GM12878 (cell line): ENCODE data around the gene KLC4. TPM values are rescaled to one million over a fixed set of nuclear protein-coding genes. Genes with fewer than 3 reads are reported as not detected.

ENCODE experiments used
- ATAC-seq: fragments of 200-7000 bp; cut with Tn5 transposase; 3 replicates; pipeline ENCODE4 v1.9.1; 2020; ENCODE audit warnings: mild to moderate bottlenecking, moderate library complexity
- BruUV-seq: library from RNA; stranded (reverse); fragments of 400-500 nt; replicated peaks from 2 replicates; lab custom pipeline; 2021; lab: Mats Ljungman, UMichigan
- CTCF ChIA-PET: fragments of 300-600 bp; sonication (Branson Sonifier 250); formaldehyde crosslinking; extraction: SDS; loops from one replicate; lab custom pipeline; 2021; ENCODE audit warnings: inconsistent platforms; lab: Yijun Ruan, JAX
- POLR2A ChIA-PET: fragments of 350-600 bp; formaldehyde crosslinking; extraction: SDS; loops from one replicate; lab custom pipeline; 2021; ENCODE audit warnings: inconsistent platforms; lab: Charles Lee
- RAD21 ChIA-PET: fragments of 300-600 bp; sonication (Branson Sonifier 250); formaldehyde crosslinking; loops from one replicate; lab custom pipeline; 2023; ENCODE audit warnings: antibody characterized with exemption; ENCODE audit not compliant: unreplicated experiment; lab: Charles Lee
- SMC1A ChIA-PET: fragments of 300-600 bp; sonication (Branson Sonifier 250); formaldehyde crosslinking; loops from one replicate; lab custom pipeline; 2023; ENCODE audit not compliant: unreplicated experiment, uncharacterized antibody; lab: Charles Lee
- DNase-seq: peaks from one replicate; pipeline ENCODE4 v3.0.0-alpha.2; 2011; ENCODE audit warnings: low read depth, low spot score
- FAIRE-seq: peaks from 3 replicates; lab custom pipeline; 2011; peaks lifted over from hg19 to GRCh38; lab: Jason Lieb, UNC
- H2AFZ ChIP-seq: 2 replicates; pipeline ENCODE4 v1.6.0; 2011; ENCODE audit warnings: low read depth, low read length, control low read depth; ENCODE audit not compliant: control insufficient read depth
- H3K27ac ChIP-seq: 2 replicates; pipeline ENCODE4 v1.5.1; 2011; ENCODE audit warnings: control low read depth; ENCODE audit not compliant: control insufficient read depth, insufficient read depth
- H3K27me3 ChIP-seq, 2 experiments: replicated peaks in 1 of 2; 2 replicates each; pipeline versions ENCODE4 v1.6.0 to v1.6.1; 2011; ENCODE audit warnings: low read length in 1 of 2; ENCODE audit not compliant: control insufficient read depth in 2 of 2, insufficient read depth in 2 of 2
- H3K36me3 ChIP-seq, 2 experiments: 2 replicates each; pipeline ENCODE4 v1.5.1; 2011; ENCODE audit warnings: low read length in 1 of 2; ENCODE audit not compliant: control insufficient read depth in 2 of 2, insufficient read depth in 2 of 2
- H3K4me1 ChIP-seq: 2 replicates; pipeline ENCODE4 v1.6.1; 2011; ENCODE audit warnings: mild to moderate bottlenecking, low read length, moderate library complexity, mixed read lengths; ENCODE audit not compliant: control insufficient read depth, insufficient read depth
- H3K4me2 ChIP-seq: 2 replicates; pipeline ENCODE4 v1.6.0; 2011; ENCODE audit warnings: control low read depth; ENCODE audit not compliant: control insufficient read depth, insufficient read depth
- H3K4me3 ChIP-seq: fragments of 200-600 bp; sonication (generic); 2 replicates; pipeline ENCODE4 v1.5.1; 2016
- H3K79me2 ChIP-seq: 2 replicates; pipeline ENCODE4 v1.6.0; 2011; ENCODE audit warnings: low read length; ENCODE audit not compliant: control insufficient read depth, insufficient read depth
- H3K9ac ChIP-seq: 2 replicates; pipeline ENCODE4 v1.8.0; 2011; ENCODE audit warnings: low read length, control low read depth, mixed read lengths; ENCODE audit not compliant: control insufficient read depth, insufficient read depth
- H3K9me3 ChIP-seq: replicated peaks from 3 replicates; pipeline ENCODE4 v1.5.1; 2011; ENCODE audit warnings: mild to moderate bottlenecking, low read length; ENCODE audit not compliant: control insufficient read depth, insufficient read depth
- H4K20me1 ChIP-seq: 2 replicates; pipeline ENCODE4 v1.6.0; 2011; ENCODE audit not compliant: control insufficient read depth, insufficient read depth
- BACH1 ChIP-seq: fragments of 450-650 bp; IDR thresholded peaks from 2 replicates; pipeline ENCODE4 v1.6.1; 2017; ENCODE audit warnings: mild to moderate bottlenecking, borderline replicate concordance
- ESRRA ChIP-seq: IDR thresholded peaks from 2 replicates; pipeline ENCODE4 v1.6.1; 2012; ENCODE audit warnings: mild to moderate bottlenecking, low read length, improper control_type of control experiment
- LARP7 ChIP-seq: fragments of 450-650 bp; IDR thresholded peaks from 2 replicates; pipeline ENCODE4 v1.6.1; 2017; ENCODE audit warnings: mild to moderate bottlenecking
- NFYB ChIP-seq: IDR thresholded peaks from 2 replicates; pipeline ENCODE4 v1.6.1; 2011; ENCODE audit warnings: low read depth, mild to moderate bottlenecking, low read length, improper control_type of control experiment, moderate library complexity; ENCODE audit not compliant: insufficient read depth
- PAX5 ChIP-seq: IDR thresholded peaks from 2 replicates; pipeline ENCODE4 v1.6.1; 2011; ENCODE audit warnings: low read depth, low read length, borderline replicate concordance
- RAD21 ChIP-seq: IDR thresholded peaks from 2 replicates; pipeline ENCODE4 v1.6.1; 2011; ENCODE audit warnings: mild to moderate bottlenecking, low read depth, low read length, moderate library complexity; ENCODE audit not compliant: insufficient read depth
- SMAD1 ChIP-seq: fragments of 450-650 bp; IDR thresholded peaks from 2 replicates; pipeline ENCODE4 v1.6.1; 2018; ENCODE audit warnings: mild to moderate bottlenecking, low read depth; ENCODE audit not compliant: partially characterized antibody
- TCF12 ChIP-seq: IDR thresholded peaks from 2 replicates; pipeline ENCODE4 v1.6.1; 2011; ENCODE audit warnings: low read depth, mild to moderate bottlenecking, low read length
- WGBS: methylation state at CpG from one replicate; pipeline ENCODE4 v1.1.6; 2016; ENCODE audit warnings: low lambda C conversion rate; ENCODE audit not compliant: insufficient replicate concordance, insufficient coverage; ENCODE audit errors: missing lambda C conversion rate; 5-methylcytosine and 5-hydroxymethylcytosine counted together
- in situ Hi-C: fragments of 300-500 bp; cut with MboI; formaldehyde crosslinking; loops from 9 replicates; pipeline ENCODE4 v1.14.3; 2018; ENCODE audit warnings: mixed read lengths
- intact Hi-C: fragments of 100-400 bp; cut with micrococcal nuclease; formaldehyde crosslinking; loops from one replicate; pipeline ENCODE4 v1.14.2; 2022; ENCODE audit not compliant: unreplicated experiment
- polyA plus RNA-seq, 11 experiments: library from polyadenylated mRNA; depleted of rRNA in 4 of 11; unstranded in 6 of 11; stranded (reverse) in 5 of 11; fragments of >200 nt; fragmentation: Nextera tagmentation in 4 of 11; fragmentation: Illumina TruSeq in 1 of 11; extraction: Ambion mirVana in 4 of 11; extraction: Trizol in 1 of 11; gene quantifications; 1 replicate in 1 of 11; 2 replicates in 10 of 11; pipeline versions ENCODE4 v1.2.1 to v1.2.3, GENCODE V29; 2011 to 2016; ENCODE audit warnings: inconsistent platforms in 2 of 11, missing spikeins in 2 of 11, low read depth in 1 of 11
- total RNA-seq, 4 experiments: library from RNA; depleted of rRNA in 3 of 4; stranded (reverse); fragments of >200 nt in 3 of 4; fragmentation: Illumina TruSeq in 1 of 4; extraction: Trizol in 1 of 4; gene quantifications; 2 replicates each; pipeline versions ENCODE4 v1.2.1 to v1.2.3, GENCODE V29; 2013 to 2021
- TF ChIP-seq, protein P1 (sequence below): fragments of 450-650 bp; IDR thresholded peaks from 2 replicates; pipeline ENCODE4 v1.6.1; 2018; ENCODE audit warnings: mild to moderate bottlenecking, low read depth, moderate library complexity; ENCODE audit not compliant: partially characterized antibody
- TF ChIP-seq, protein P2 (sequence below): IDR thresholded peaks from 2 replicates; pipeline ENCODE4 v1.6.1; 2011; ENCODE audit warnings: mild to moderate bottlenecking, low read depth, low read length, moderate library complexity; ENCODE audit not compliant: insufficient replicate concordance
- TF ChIP-seq, protein P3 (sequence below): fragments of 450-650 bp; IDR thresholded peaks from 2 replicates; pipeline ENCODE4 v1.6.1; 2017; ENCODE audit warnings: mild to moderate bottlenecking, moderate library complexity

Gene KLC4
- total and polyA plus RNA-seq, 10 of the 15 experiments (the other 5 are each of a cell fraction or from before 2014, with no cell fraction given): 0.90 to 13.4 (median 6.9) TPM

DNA sequence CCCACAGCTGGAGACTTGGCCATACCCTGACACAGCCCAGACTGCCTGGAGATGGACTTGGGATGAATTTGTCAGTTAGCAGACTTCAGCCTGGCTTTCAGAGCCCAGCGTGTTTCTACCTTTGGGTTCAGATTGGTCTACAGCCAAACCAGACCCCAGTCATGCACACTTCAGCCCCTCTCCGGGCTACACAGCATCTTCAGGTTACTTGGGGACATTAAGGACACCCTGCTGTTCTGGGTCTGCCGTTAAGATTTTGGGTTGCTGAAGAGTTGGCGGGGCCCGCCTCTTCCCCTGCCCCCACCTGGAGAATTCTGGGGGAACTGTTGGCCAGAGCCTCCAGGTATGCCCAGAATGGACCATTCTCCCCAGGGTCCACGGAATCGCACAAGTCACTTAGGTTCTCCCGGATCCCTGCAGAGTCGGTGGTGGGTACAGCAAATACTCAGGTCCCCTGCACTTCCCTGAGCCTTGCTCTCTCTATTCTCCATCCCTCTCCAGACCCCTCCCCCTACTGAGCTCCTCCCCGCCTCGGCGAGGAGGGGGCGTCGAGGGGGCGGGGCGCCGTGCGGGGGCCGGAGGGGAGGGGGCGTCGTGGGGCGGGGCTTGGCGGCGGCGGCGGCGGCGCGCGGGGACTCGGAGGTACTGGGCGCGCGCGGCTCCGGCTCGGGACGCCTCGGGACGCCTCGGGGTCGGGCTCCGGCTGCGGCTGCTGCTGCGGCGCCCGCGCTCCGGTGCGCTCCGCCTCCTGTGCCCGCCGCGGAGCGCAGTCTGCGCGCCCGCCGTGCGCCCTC, 16.4 kb downstream of the KLC4 start, which contains the start of gene PTK7:
Gene PTK7 (plus strand): TSS at position 645 of the 794 bp plus-strand sequence. CDS start 175 bp downstream, outside the sequence.
- Histone ChIP-seq H3K27ac (no peak within 1 kb of the TSS), H3K79me2 (no peaks in the 10 kb centered on the region), H3K9ac (no peak within 1 kb of the TSS), H3K4me3 (peak within 1 kb of the TSS; percentile 52), H3K27me3 (peaks cover 8 to 12% of the 10 kb centered on the region in 2 experiments; a peak in 3 of 4 replicates), H3K36me3 (no peaks in the 10 kb centered on the region), H3K4me2 (peak within 1 kb of the TSS; percentile 69), H3K4me1 (peaks cover 7% of the 10 kb centered on the region; the same call in 1 of the 2 replicates), H4K20me1 (no peaks in the 10 kb centered on the region), H3K9me3 (no peaks in the 10 kb centered on the region), H2AFZ (peak within 1 kb of the TSS; percentile 33)
- CTCF ChIA-PET: no interaction called here
- intact Hi-C loops (no loop called here), in situ Hi-C loops (no loop called here)
- WGBS: 10% methylated on average over 47 of the region's 60 CpGs
- POLR2A ChIA-PET: interaction anchor here (0.5 kb wide), 1 partner anchor 10 kb away, joined by 5 read pairs; no protein-coding TSS in a partner anchor
- DNase-seq: no peak
- FAIRE-seq: no peak
- BruUV-seq: no TSS peak
- RAD21 ChIA-PET: interaction anchor here (0.8 kb wide), 1 partner anchor 27 kb away, joined by 3 read pairs; no protein-coding TSS in a partner anchor
- SMC1A ChIA-PET: interaction anchor here (0.6 kb wide), 1 partner anchor 26 kb away, joined by 3 read pairs; no protein-coding TSS in a partner anchor
- ATAC-seq: peak; percentile 73
- TF ChIP-seq LARP7: no peak
- TF ChIP-seq, protein P1, sequence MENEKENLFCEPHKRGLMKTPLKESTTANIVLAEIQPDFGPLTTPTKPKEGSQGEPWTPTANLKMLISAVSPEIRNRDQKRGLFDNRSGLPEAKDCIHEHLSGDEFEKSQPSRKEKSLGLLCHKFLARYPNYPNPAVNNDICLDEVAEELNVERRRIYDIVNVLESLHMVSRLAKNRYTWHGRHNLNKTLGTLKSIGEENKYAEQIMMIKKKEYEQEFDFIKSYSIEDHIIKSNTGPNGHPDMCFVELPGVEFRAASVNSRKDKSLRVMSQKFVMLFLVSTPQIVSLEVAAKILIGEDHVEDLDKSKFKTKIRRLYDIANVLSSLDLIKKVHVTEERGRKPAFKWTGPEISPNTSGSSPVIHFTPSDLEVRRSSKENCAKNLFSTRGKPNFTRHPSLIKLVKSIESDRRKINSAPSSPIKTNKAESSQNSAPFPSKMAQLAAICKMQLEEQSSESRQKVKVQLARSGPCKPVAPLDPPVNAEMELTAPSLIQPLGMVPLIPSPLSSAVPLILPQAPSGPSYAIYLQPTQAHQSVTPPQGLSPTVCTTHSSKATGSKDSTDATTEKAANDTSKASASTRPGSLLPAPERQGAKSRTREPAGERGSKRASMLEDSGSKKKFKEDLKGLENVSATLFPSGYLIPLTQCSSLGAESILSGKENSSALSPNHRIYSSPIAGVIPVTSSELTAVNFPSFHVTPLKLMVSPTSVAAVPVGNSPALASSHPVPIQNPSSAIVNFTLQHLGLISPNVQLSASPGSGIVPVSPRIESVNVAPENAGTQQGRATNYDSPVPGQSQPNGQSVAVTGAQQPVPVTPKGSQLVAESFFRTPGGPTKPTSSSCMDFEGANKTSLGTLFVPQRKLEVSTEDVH: no peak
- TF ChIP-seq, protein P2, sequence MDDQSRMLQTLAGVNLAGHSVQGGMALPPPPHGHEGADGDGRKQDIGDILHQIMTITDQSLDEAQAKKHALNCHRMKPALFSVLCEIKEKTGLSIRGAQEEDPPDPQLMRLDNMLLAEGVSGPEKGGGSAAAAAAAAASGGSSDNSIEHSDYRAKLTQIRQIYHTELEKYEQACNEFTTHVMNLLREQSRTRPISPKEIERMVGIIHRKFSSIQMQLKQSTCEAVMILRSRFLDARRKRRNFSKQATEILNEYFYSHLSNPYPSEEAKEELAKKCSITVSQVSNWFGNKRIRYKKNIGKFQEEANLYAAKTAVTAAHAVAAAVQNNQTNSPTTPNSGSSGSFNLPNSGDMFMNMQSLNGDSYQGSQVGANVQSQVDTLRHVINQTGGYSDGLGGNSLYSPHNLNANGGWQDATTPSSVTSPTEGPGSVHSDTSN: no peak
- no peak for TF ChIP-seq ESRRA
- no peak for TF ChIP-seq SMAD1
- no peak for TF ChIP-seq NFYB
- TF ChIP-seq RAD21: no peak
- no peak for TF ChIP-seq TCF12
- TF ChIP-seq BACH1: no peak
- TF ChIP-seq, protein P3, sequence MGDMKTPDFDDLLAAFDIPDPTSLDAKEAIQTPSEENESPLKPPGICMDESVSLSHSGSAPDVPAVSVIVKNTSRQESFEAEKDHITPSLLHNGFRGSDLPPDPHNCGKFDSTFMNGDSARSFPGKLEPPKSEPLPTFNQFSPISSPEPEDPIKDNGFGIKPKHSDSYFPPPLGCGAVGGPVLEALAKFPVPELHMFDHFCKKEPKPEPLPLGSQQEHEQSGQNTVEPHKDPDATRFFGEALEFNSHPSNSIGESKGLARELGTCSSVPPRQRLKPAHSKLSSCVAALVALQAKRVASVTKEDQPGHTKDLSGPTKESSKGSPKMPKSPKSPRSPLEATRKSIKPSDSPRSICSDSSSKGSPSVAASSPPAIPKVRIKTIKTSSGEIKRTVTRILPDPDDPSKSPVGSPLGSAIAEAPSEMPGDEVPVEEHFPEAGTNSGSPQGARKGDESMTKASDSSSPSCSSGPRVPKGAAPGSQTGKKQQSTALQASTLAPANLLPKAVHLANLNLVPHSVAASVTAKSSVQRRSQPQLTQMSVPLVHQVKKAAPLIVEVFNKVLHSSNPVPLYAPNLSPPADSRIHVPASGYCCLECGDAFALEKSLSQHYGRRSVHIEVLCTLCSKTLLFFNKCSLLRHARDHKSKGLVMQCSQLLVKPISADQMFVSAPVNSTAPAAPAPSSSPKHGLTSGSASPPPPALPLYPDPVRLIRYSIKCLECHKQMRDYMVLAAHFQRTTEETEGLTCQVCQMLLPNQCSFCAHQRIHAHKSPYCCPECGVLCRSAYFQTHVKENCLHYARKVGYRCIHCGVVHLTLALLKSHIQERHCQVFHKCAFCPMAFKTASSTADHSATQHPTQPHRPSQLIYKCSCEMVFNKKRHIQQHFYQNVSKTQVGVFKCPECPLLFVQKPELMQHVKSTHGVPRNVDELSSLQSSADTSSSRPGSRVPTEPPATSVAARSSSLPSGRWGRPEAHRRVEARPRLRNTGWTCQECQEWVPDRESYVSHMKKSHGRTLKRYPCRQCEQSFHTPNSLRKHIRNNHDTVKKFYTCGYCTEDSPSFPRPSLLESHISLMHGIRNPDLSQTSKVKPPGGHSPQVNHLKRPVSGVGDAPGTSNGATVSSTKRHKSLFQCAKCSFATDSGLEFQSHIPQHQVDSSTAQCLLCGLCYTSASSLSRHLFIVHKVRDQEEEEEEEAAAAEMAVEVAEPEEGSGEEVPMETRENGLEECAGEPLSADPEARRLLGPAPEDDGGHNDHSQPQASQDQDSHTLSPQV: no peak
- TF ChIP-seq PAX5: no peak
